GM18511 (cell line): ENCODE data around the gene RPH3AL.
"Not testable (repeated sequence)": the region's sequence is repeated elsewhere in the genome, so short reads cannot be mapped to it uniquely, and the experiment has no call there.

Experiments
- ATAC-seq: cut with Tn5 transposase; IDR thresholded peaks from one replicate; pipeline ENCODE4 v1.9.1; 2021; ENCODE audit warnings: mild to moderate bottlenecking, moderate library complexity; ENCODE audit not compliant: unreplicated experiment

The RPH3AL gene

GRCh38 chr17:245611-246010, 107.0 kb downstream of the RPH3AL start:
- no peak for ATAC-seq

- no peak for ATAC-seq
Observed at GRCh38 chr17:245020-245419, 107.6 kb downstream of the RPH3AL start.

GRCh38 chr17:243924-244323, 108.7 kb downstream of the RPH3AL start:
- not testable (repeated sequence) for ATAC-seq

- no peak for ATAC-seq
Observed at GRCh38 chr17:238964-239259, 113.7 kb downstream of the RPH3AL start.

DNA sequence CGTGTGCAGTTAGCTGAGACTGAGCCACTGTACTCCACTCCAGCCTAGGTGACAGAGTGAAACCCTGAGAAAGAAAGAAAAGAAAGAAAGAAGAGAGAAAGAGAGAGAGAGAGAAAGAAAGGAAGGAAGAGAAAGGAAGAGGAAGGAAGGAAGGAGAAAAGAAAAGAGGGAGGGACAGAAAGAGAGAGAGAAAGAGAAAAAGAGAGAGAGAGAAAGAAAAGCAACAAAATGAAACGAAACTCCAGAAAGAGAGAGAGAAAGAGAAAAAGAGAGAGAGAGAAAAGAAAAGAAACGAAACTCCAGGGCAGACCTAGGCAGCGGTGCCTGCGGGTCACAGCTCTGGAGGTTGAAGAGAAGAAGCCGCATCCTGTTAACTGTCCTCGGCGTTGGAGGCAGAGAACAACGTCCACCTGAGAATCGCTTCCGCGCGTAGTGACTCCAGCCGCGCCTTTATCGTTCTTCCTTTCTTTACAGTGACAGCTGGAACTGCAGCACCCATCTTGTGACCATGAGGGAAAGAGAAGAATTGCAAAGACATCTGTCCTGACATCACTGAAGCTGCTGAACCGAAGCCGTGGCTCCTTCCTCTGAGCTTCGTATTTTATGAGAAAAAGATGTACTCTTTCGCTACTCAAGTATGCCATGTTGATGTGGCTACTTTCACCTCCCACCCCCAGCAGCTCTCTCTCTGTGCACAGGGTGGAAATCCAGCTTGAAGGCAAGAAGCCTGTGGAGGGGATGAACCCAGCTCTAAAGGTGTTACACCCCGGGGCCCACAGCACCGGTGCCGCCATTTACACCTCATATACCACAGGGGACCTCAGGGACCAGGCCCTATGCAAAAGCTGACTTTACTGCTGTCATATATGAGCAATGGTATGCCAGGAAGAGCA, 114.3 kb downstream of the RPH3AL start:
- no peak for ATAC-seq

DNA sequence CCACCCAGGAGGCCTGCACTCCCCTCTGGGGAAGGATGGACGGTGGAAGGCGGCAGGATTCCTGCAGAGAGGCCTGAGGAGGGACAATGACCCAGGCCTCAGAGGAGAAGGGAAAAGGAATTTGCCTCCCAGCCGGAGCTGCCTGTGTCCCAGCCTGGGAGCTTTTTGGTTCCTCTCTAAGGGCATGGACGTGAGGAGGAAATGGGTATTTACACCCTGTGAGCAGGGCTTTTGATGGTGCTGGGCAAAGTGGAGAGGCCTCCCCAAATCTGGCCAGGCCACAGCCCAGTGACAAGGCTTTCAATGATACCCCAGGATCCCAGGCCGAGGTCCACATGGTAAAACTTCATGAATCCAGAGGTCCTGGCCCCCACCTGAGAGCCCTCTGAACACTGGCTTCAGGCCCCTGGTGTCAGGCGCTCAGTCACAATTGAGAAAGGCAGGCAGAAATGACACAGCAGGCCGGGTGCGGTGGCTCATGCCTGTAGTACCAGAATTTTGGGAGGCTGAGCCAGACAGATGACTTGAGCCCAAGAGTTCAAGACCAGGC, 115.1 kb downstream of the RPH3AL start:
- ATAC-seq, result no peak

GRCh38 chr17:236641-237405, 115.8 kb downstream of the RPH3AL start:
- ATAC-seq, result no peak

GRCh38 chr17:235831-236640, 116.6 kb downstream of the RPH3AL start:
- no peak for ATAC-seq

GRCh38 chr17:234994-235830, 117.4 kb downstream of the RPH3AL start:
- ATAC-seq, result not testable (repeated sequence)

DNA sequence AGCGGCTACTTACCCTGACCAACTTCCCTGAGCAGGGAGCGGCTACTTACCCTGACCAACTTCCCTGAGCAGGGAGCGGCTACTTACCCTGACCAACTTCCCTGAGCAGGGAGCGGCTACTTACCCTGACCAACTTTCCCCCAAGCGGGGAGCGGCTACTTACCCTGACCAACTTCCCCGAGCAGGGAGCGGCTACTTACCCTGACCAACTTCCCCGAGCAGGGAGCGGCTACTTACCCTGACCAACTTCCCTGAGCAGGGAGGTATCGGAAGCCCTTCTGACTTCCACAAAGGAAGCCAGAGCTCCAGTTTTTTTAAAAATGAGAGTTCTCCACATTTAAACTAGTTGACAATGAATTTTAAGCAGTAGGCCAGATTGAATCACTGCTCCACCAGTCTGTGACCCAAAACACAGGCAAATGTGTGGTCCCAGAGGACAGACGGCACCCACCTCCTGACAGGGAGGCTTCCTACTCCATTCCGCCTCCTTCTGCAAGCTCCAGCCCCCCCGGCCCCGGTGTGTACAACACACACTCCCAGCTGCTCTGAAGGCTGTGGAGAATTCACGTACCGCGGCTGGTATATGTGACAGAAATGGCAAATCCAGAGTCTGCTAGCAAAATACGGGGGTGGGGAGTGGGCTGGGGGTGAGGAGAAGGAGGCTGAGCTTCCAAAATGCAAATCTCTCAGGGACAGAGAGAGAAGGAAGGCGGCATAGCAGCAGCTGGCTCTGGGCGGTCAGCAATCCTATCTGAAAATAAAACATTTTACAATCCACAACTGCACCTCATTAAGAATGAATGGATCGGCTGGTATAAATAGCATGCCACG, 118.2 kb downstream of the RPH3AL start:
- ATAC-seq, result not testable (repeated sequence)

- no peak for ATAC-seq
Observed at GRCh38 chr17:233473-233941, 119.1 kb downstream of the RPH3AL start.

- ATAC-seq, result no peak
Observed at GRCh38 chr17:231966-232807, 120.4 kb downstream of the RPH3AL start.

DNA sequence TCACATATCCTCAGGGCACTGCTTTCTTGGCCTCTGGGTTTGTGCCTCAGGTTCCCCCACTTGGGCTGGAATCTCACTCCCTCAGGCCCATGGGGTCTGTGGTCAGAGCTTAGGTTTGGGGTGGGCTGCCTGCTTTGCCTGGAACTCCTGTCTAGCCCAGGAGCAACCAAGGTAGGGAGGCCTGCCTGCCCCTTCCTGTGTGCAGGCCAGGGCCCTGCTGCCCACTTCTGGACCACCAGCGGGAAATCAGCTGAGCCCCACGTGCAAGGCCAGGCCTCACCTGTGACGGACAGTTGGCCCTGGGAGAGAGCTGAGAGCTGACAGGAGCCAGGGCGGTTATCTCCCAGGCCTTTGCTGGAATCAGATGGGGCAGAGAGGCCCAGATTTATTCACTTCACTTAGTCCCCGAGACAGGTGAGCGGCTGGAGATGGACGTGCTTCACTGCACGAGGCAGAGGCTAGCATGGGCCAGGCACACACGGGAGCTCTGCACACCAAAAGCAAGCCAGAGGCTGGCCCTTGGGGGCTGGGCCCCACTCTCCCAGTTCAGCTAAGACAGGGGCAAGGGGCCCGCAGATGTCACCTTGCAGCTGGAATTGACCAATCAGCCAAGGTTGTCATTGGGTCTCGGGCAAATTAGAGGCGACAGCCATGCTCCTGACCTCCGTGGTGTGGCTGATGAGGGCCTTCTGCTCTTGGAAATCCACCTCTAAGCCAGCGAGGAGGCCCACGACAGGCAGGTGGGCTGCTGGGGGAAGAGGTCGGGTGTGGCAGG, 121.2 kb downstream of the RPH3AL start:
- no peak for ATAC-seq

DNA sequence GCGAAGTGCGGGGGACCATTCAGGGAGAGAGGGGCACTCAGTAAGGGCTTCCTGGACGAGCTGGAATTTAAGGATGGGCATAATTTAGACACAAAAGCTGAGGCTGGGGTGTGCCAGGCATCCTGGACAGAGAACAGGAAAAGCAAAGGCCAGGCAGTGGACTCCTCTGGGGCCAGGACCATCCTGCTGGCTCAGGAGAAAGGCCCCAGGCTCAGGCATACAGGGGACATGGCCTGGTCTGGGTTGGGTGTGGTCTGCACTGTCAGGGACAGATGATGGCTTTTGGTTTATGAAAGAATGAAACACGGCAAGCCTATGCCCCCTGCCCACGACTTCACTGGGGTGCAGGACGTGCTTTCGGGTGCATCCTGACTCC, 122.2 kb downstream of the RPH3AL start:
- ATAC-seq, result no peak

DNA sequence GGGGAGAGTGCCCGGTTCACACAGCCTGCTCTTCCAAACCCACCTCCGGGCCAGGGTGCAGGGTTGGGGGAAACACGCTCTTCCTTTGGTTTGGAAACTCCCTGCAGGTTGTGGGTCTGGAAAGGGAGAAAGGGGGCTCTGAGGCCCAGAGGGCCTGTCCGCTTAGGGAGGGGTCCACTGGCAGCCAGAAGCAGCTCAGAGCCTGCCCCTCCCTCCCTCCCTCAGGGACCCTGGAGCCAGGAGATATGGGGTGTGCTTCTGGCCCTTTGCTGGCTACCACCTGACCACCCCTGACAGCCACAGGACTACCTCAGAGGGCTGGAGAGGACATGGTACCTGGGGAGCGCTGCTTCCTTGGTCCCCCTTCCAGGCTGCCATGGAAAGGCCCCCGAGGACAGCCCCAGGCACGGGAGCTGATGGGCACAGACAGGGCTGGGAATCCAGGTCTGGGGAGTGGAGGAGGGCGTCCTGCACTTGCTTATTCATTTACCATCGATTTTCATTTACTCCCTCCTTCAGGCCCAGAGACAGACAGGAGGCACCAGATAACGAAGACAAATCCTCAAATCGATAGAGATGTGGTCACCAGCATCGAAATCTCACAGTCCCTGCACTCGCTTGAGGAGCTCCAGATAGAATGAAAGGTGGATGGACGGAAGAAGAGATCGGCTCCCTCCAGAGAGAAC, 122.8 kb downstream of the RPH3AL start:
- no peak for ATAC-seq

DNA sequence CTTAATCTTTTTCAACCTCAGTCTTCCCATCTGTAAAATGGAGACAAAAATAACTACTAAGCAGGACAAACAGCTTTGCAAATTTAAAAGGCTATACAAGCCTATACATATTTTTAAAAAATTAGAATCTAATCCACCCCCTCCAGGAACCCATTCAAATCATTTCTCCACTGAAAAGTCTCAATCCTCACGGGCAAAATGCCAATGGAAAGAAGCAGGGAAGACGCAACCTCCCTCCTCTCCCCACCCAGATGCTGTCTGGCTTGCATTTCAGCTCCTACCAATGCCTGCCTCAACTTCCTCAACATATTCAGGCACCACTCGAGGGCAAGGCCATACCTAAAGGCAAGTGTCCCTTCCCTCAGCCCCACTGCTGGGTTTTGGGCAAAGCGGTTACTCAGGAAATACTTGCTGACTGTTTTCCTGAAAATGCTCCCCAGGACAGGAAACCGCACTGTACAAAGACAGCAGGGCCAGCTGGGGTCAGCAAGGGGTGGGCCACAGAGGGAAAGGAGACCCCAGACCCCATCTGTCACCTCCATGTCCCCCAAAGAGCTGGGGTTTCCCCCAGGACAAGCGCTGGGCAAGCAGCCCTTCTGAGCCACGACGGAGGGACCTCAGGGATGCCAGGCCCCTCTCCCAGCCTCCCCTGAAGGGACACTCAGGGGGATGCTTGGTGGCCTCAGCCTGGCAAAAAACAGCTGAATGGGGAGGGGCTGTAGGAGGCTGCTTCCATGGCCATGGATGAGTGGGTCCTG, 123.5 kb downstream of the RPH3AL start:
- no peak for ATAC-seq
